Ramos (cell line): ENCODE measurements around the gene NRSN1.
"Not testable (repeated sequence)": the region's sequence is repeated elsewhere in the genome, so short reads cannot be mapped to it uniquely, and the experiment has no call there.

Source experiments
- in situ Hi-C: fragments of 300-500 bp; cut with MboI; formaldehyde crosslinking; loops from one replicate; pipeline ENCODE4 v1.14.3; 2022; ENCODE audit warnings: low sequenced_read_pairs; ENCODE audit not compliant: unreplicated experiment

The NRSN1 gene

GRCh38 chr6:24139639-24140038 lies 13.6 kb downstream of the NRSN1 start:
- in situ Hi-C loops, result no loop called here

- in situ Hi-C loops, result no loop called here
These were observed 14.6 kb downstream of the NRSN1 start for GRCh38 chr6:24140591-24140990.

DNA sequence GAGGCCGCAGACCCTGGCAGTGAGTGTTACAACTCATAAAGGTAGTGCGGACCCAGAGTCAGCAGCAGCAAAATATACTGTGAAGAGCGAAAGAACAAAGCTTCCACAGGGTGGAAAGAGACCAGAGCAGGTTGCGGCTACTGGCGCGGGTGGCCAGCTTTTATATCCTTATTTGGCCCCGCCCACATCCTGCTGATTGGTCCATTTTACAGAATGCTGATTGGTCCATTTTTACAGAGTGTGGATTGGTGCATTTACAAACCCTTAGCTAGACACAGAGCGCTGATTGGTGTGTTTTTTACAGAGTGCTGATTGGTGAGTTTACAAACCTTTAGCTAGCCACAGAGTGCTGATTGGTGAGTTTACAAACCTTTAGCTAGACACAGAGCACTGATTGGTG lies 16.7 kb downstream of the NRSN1 start:
- in situ Hi-C loops, result not testable (repeated sequence)

- in situ Hi-C loops, result no loop called here
These were observed 19.7 kb downstream of the NRSN1 start for GRCh38 chr6:24145690-24146131.

DNA sequence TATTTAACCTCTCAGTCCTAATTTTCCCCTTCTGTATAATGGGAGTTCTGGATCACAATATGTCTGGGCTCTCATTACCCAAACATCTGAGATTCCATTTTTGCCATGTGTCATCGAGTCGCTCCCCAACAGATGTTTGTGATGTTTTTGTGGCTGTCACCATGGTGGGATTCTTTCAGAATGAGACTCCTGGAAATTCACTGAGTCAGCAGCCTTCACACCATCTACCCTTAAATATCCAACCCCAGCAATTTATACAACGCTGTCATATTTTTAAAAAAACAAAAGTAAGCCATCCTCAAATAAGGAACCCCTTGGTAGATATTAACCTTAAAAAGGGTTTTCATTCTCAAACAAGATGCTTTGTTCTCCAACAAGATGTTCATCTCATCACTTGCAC lies 20.9 kb downstream of the NRSN1 start:
- in situ Hi-C loops, result no loop called here

GRCh38 chr6:24147511-24148153 lies 21.6 kb downstream of the NRSN1 start:
- in situ Hi-C loops, result no loop called here

DNA sequence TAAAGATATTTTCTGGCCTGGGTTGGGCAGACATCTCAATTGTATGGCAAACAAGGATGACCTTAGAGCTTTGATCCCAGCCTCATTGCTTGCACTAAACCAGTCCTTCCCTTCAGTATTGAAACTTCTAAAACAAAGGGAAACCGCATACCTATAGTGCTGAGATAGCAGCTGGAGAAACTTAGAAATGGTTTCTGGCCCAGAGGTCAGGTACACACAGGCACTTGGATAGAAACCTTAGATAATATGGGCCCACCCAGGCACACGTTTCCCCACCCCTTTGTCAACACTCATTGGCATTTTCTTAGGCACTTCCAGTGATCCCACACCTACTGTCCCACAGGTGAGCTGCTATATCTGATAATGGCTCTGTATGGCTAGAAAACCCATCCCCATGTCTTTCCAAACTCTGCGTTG lies 22.1 kb downstream of the NRSN1 start:
- in situ Hi-C loops, result no loop called here

DNA sequence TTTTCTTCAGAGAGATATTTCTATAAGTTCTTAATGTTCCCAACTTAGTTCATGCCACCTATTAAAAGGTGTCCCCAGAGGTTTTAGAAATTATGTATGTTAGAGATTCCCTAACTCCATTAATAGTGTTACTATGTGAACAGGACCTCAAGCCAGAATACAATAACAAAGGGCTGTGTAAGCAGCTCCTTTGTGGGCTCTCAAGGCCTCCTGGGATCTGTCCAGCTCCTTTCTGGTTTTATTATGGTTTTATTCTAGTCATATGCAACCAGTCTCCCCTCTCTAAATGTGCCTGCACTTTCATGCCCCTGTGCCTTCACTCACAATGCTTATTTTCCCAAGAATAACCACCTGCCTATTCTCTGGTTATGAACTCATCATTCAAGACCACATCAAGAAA lies 22.7 kb downstream of the NRSN1 start:
- in situ Hi-C loops, result no loop called here

GRCh38 chr6:24149296-24149695 lies 23.3 kb downstream of the NRSN1 start:
- in situ Hi-C loops, result no loop called here

DNA sequence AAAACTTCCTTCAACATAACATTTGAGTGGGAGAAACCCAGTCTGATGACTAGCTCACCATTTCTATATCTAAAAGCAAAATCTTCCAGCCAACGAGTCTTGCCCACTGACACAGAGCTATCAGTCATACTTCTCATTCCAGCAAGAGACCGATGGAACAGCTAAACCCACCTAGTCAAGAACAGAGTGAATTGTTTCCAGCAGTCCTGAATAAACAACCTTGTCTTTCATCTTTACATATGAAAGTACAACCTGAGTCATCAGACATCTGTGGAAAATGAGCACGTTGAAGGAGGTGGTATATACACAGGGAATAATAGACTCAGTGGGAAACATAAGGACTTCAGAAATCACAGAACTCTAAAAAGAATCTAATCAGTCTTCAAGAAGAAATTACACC lies 23.8 kb downstream of the NRSN1 start:
- in situ Hi-C loops, result no loop called here

DNA sequence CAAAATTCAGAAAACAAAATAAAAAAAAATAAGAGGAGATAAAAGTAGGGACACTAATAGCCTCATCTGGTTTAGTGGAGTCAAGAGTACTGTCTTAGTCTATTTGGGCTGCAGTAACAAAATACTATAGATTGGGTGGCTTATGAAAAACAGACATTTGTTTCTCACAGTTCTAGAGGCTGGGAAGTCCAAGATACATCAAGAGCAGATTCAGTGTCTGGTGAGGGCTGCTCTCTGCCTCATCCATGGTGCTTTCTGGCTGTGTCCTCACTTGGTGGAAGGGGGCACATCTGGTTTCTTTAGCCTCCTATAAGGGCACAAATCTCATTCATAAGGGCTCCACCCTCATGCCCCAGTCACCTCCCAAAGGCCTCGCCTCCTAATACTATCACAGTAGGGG lies 26.0 kb downstream of the NRSN1 start:
- in situ Hi-C loops, result no loop called here

DNA sequence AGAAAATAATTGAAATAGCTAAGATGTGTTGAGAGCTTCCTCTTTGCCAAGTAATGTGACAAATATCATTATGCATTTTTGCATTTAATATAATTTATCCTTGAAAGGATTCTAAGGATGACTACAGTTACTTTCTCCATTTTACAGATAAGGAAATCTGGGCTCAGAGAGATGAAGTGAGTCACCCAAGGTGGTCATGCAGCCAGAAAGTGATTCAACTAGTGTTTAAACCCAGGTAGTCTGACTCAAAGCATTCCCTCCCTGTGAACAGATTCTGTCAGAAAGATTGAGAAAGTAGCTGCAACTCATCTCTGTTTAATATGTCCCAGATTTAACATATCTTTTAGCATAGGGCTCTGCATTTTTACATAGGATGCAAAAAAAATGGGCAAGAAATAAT lies 28.1 kb downstream of the NRSN1 start:
- in situ Hi-C loops, result no loop called here

- in situ Hi-C loops, result no loop called here
These were observed 31.9 kb downstream of the NRSN1 start for GRCh38 chr6:24157886-24158285.

- in situ Hi-C loops, result no loop called here
These were observed 57.6 kb downstream of the NRSN1 start for GRCh38 chr6:24183584-24183983.

DNA sequence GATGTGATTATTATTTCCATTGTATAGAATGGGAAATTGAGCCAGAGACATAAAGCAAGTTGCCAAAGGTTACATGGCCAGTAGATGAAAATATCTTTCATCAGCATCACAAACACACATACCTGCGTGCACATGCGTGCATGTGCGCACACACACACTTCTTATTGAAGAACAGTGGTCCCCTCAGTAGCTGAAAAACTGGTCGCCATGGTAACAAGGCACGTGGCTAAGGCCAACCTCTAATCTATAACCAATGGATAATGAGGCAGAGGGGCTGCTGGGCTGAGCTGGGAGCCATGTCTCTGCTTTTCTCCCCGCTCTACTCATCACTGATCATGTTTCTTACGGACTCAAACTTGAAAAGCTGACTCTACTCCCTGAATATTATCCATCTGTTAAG lies 60.3 kb downstream of the NRSN1 start:
- in situ Hi-C loops, result no loop called here

DNA sequence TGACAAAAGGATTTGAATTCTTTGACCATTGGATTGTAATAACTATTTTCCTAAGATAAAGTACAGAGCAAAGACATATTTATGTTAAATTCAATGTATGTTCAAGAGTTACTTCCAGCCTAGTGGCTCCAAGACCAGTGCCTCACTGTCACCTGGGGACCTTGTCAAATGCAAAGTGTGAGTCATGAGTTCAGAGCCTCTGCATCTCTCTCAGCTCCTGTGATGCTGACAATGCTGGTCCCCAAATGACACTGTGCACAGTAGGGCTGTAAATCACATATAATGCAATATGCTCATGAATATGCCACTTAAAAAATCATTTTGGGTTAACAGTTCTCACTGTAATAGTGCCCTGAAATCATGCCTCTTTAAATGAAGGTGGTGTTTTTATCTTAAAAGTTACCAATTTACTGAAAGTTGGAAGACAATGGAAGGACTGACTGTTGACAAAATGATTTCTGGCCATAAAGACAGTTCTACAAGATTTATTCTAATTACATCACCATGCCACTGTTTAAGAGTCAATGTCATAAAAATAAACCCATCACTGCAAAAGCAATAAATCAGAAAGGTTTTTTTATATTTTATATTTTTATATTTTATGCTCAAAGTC lies 62.1 kb downstream of the NRSN1 start:
- in situ Hi-C loops, result no loop called here

DNA sequence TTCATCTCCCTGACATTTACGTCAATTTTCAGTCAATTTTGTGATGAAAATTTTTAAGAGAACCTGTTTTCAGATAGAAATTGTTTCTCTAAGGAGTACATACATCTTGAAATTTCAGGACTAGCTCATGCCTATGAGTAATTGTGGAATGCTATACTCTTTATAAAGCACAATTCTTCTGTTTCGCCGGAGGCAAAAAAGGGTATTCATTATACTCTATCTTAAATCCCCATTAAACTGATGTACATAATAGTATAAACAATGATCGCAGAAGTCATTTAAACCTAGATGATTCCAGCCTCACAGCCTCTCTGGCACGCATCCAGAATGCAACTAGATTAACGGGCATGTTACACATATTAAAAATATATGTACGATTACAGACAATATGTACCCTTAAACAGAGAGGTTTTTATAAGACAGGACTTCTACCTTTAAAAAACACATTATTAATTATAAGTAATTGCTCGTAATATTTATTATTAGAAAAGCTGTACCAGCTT lies 62.6 kb downstream of the NRSN1 start:
- in situ Hi-C loops, result no loop called here

GRCh38 chr6:24191346-24191745 lies 65.3 kb downstream of the NRSN1 start:
- in situ Hi-C loops, result no loop called here

DNA sequence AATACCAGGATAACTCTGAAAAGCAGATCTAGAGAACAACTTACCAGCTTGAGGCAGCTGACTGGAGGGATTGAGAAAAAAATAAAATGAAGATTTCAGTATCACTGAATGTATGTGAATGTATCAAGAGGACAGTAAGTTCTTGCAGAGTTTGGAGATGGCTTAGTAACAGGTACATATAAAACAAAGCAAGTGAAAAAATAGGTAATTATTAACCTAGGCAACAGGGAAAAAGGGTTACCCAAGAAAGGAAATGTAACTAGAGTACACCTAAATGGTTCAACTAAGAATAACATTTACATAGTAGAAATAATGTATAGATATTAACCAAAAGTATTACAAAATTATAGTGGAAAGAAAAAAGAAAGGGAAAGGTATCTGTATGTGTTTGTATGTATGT lies 67.3 kb downstream of the NRSN1 start:
- in situ Hi-C loops, result no loop called here

- in situ Hi-C loops, result no loop called here
These were observed 69.1 kb downstream of the NRSN1 start for GRCh38 chr6:24194978-24195700.

DNA sequence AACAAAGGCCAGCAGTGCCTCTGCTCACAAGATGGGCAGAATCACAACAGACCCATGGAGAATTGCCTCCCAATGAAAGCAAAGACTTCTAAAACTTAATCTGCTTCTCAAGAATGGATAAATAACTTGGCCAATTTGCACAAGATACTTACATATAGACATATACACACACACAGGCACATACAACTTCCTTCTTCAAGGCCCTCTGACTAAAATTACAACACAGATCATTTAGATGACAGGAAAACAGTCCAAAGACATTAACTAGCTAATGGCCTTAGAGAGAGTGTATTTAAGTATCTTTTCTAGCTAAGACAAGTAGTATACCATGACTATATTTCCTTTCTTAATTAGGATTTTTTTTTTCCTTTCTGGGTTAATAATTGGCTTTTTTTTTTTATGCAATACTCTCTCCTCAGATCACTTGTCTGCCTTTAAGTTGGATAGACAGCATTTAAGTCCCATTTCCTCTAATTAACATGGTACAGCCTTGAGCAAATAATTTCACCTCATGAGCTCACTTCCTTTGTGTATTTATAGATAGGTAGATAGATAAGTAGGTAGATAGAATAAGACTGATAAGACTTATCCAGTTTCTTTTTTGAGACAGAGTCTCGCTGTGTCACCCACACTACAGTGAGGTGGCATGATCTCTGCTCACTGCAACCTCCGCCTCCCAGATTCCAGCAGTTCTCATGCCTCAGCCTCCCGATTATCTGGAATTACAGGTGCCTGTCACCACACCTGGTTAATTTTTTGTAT lies 70.0 kb downstream of the NRSN1 start:
- in situ Hi-C loops, result no loop called here
